IMR-90 (cell line): ENCODE measurements around the gene TNKS1BP1. TPM values are rescaled to one million over a fixed set of nuclear protein-coding genes. Genes with fewer than 3 reads are reported as not detected.

Source experiments
- ATAC-seq: fragments of 200-7000 bp; cut with Tn5 transposase; 2 replicates; pipeline ENCODE4 v1.9.1; 2020; ENCODE audit warnings: low read depth, mild to moderate bottlenecking, moderate library complexity
- BruUV-seq: library from RNA; stranded (reverse); fragments of 400-500 nt; replicated peaks from 2 replicates; lab custom pipeline; 2021; lab: Mats Ljungman, UMichigan
- CTCF ChIA-PET: fragments of 300-600 bp; formaldehyde crosslinking; extraction: SDS; loops from one replicate; lab custom pipeline; 2021; ENCODE audit warnings: antibody characterized with exemption; lab: Yijun Ruan, JAX
- POLR2A ChIA-PET: fragments of 300-600 bp; sonication (Branson Sonifier 250); formaldehyde crosslinking; loops from one replicate; lab custom pipeline; 2022; ENCODE audit warnings: antibody characterized with exemption; ENCODE audit not compliant: unreplicated experiment; lab: Charles Lee
- DNase-seq: peaks from one replicate; pipeline ENCODE4 v3.0.0; 2013
- H2AFZ ChIP-seq: replicated peaks from 2 replicates; pipeline ENCODE3; 2013; ENCODE audit warnings: low read length, mild to moderate bottlenecking; ENCODE audit not compliant: poor library complexity
- H2AK5ac ChIP-seq: 2 replicates; pipeline ENCODE4 v1.6.1; 2013; ENCODE audit warnings: low read depth, low read length, inconsistent platforms
- H2AK9ac ChIP-seq: replicated peaks from 2 replicates; pipeline ENCODE3; 2013; ENCODE audit warnings: mild to moderate bottlenecking, low read depth, low read length, moderate library complexity; ENCODE audit not compliant: poor library complexity
- H2BK120ac ChIP-seq: 2 replicates; pipeline ENCODE4 v1.6.1; 2013; ENCODE audit warnings: low read depth, low read length, inconsistent platforms
- H2BK15ac ChIP-seq: 3 replicates; pipeline ENCODE4 v1.6.1; 2013; ENCODE audit warnings: low read depth, low read length, inconsistent platforms
- H2BK20ac ChIP-seq: 2 replicates; pipeline ENCODE4 v1.6.1; 2013; ENCODE audit warnings: low read depth, mild to moderate bottlenecking, inconsistent platforms, low read length, moderate library complexity
- H2BK5ac ChIP-seq: 2 replicates; pipeline ENCODE4 v1.6.1; 2013; ENCODE audit warnings: mild to moderate bottlenecking, low read depth, low read length, inconsistent platforms; ENCODE audit not compliant: poor library complexity, severe bottlenecking
- H3K14ac ChIP-seq: replicated peaks from 2 replicates; pipeline ENCODE4 v1.6.1; 2013; ENCODE audit warnings: low read depth, low read length, inconsistent platforms
- H3K18ac ChIP-seq: 2 replicates; pipeline ENCODE4 v1.6.1; 2013; ENCODE audit warnings: low read depth, low read length, control low read depth
- H3K23ac ChIP-seq: 2 replicates; pipeline ENCODE4 v1.6.1; 2013; ENCODE audit warnings: low read depth, low read length, inconsistent platforms
- H3K27ac ChIP-seq: 2 replicates; pipeline ENCODE4 v1.5.1; 2013; ENCODE audit warnings: mild to moderate bottlenecking, control low read depth, low read length; ENCODE audit not compliant: insufficient read depth
- H3K27me3 ChIP-seq: 2 replicates; pipeline ENCODE4 v1.6.1; 2013; ENCODE audit warnings: low read length; ENCODE audit not compliant: control insufficient read depth, insufficient read depth
- H3K36me3 ChIP-seq: 2 replicates; pipeline ENCODE4 v1.6.1; 2013; ENCODE audit warnings: low read length, mixed read lengths; ENCODE audit not compliant: control insufficient read depth, insufficient read depth
- H3K4ac ChIP-seq: 2 replicates; pipeline ENCODE4 v1.6.1; 2013; ENCODE audit warnings: low read depth, low read length, inconsistent platforms
- H3K4me1 ChIP-seq: 2 replicates; pipeline ENCODE4 v1.6.1; 2013; ENCODE audit warnings: low read length, mixed read lengths; ENCODE audit not compliant: control insufficient read depth, insufficient read depth
- H3K4me2 ChIP-seq: 2 replicates; pipeline ENCODE4 v1.6.1; 2013; ENCODE audit warnings: low read depth, mild to moderate bottlenecking, control low read depth, low read length, moderate library complexity
- H3K4me3 ChIP-seq: 2 replicates; pipeline ENCODE4 v1.5.1; 2013; ENCODE audit warnings: low read depth, mild to moderate bottlenecking, control low read depth, low read length, moderate library complexity; ENCODE audit not compliant: insufficient read depth
- H3K56ac ChIP-seq: 2 replicates; pipeline ENCODE4 v1.6.1; 2013; ENCODE audit warnings: low read length, inconsistent platforms; ENCODE audit not compliant: insufficient read depth; ENCODE audit errors: extremely low read depth
- H3K79me1 ChIP-seq, 2 experiments: 2 replicates each; pipeline ENCODE4 v1.6.1; 2013; ENCODE audit warnings: low read length in 2 of 2, inconsistent platforms in 1 of 2, low read depth in 1 of 2
- H3K9ac ChIP-seq: 2 replicates; pipeline ENCODE4 v1.6.1; 2013; ENCODE audit warnings: low read depth, low read length, control low read depth
- H3K9me1 ChIP-seq: 2 replicates; pipeline ENCODE4 v1.6.1; 2013; ENCODE audit warnings: low read length, inconsistent platforms; ENCODE audit not compliant: insufficient read depth
- H3K9me3 ChIP-seq: 2 replicates; pipeline ENCODE4 v1.6.1; 2013; ENCODE audit warnings: low read length; ENCODE audit not compliant: control insufficient read depth, insufficient read depth
- H4K20me1 ChIP-seq: 2 replicates; pipeline ENCODE4 v1.6.1; 2013; ENCODE audit warnings: low read length, inconsistent platforms; ENCODE audit not compliant: insufficient read depth
- H4K5ac ChIP-seq: 2 replicates; pipeline ENCODE4 v1.6.1; 2013; ENCODE audit warnings: mild to moderate bottlenecking, low read depth, low read length, control low read depth
- H4K8ac ChIP-seq, 2 experiments: 2 replicates each; pipeline ENCODE4 v1.6.1; 2013; ENCODE audit warnings: low read depth in 2 of 2, low read length in 2 of 2, control low read depth in 1 of 2, inconsistent platforms in 1 of 2
- H4K91ac ChIP-seq: 2 replicates; pipeline ENCODE4 v1.6.1; 2013; ENCODE audit warnings: low read depth, low read length, inconsistent platforms; ENCODE audit not compliant: insufficient read depth
- BHLHE40 ChIP-seq: fragments of 150-350 bp; IDR thresholded peaks from 2 replicates; pipeline ENCODE4 v1.6.1; 2016; ENCODE audit warnings: mild to moderate bottlenecking, low read depth, low read length
- CEBPB ChIP-seq: IDR thresholded peaks from 2 replicates; pipeline ENCODE4 v1.6.1; 2012; ENCODE audit warnings: low read depth, low read length, improper control_type of control experiment
- CHD1 ChIP-seq: IDR thresholded peaks from 2 replicates; pipeline ENCODE4 v1.6.1; 2012; ENCODE audit warnings: low read depth, low read length, improper control_type of control experiment
- ELK1 ChIP-seq: fragments of 150-350 bp; IDR thresholded peaks from 2 replicates; pipeline ENCODE4 v1.6.1; 2016; ENCODE audit warnings: low read depth, mild to moderate bottlenecking, low read length, moderate library complexity, borderline replicate concordance
- FOS ChIP-seq: fragments of 150-350 bp; IDR thresholded peaks from 2 replicates; pipeline ENCODE4 v1.6.1; 2016; ENCODE audit warnings: low read depth, low read length
- MAFK ChIP-seq: IDR thresholded peaks from 2 replicates; pipeline ENCODE4 v1.6.1; 2012; ENCODE audit warnings: low read depth, low read length, improper control_type of control experiment
- MAZ ChIP-seq: IDR thresholded peaks from 2 replicates; pipeline ENCODE4 v1.6.1; 2012; ENCODE audit warnings: low read depth, mild to moderate bottlenecking, low read length, improper control_type of control experiment, moderate library complexity, borderline replicate concordance
- MXI1 ChIP-seq: IDR thresholded peaks from 2 replicates; pipeline ENCODE4 v1.6.1; 2012; ENCODE audit warnings: low read depth, mild to moderate bottlenecking, low read length, moderate library complexity, borderline replicate concordance
- NFE2L2 ChIP-seq: fragments of 150-350 bp; IDR thresholded peaks from 2 replicates; pipeline ENCODE4 v1.6.1; 2016; ENCODE audit warnings: low read depth, mild to moderate bottlenecking, low read length
- POLR2A ChIP-seq: IDR thresholded peaks from 2 replicates; pipeline ENCODE4 v1.6.1; 2012; ENCODE audit warnings: mild to moderate bottlenecking, low read depth, low read length
- RAD21 ChIP-seq: IDR thresholded peaks from 2 replicates; pipeline ENCODE4 v1.6.1; 2012; ENCODE audit warnings: low read length, improper control_type of control experiment
- RCOR1 ChIP-seq: IDR thresholded peaks from 2 replicates; pipeline ENCODE4 v1.6.1; 2012; ENCODE audit warnings: mild to moderate bottlenecking, low read length, improper control_type of control experiment; ENCODE audit not compliant: insufficient replicate concordance
- RFX5 ChIP-seq: IDR thresholded peaks from 2 replicates; pipeline ENCODE4 v1.8.0; 2012; ENCODE audit warnings: low read depth, mild to moderate bottlenecking, low read length, moderate library complexity
- SMC3 ChIP-seq: fragments of 150-350 bp; IDR thresholded peaks from 2 replicates; pipeline ENCODE4 v1.6.1; 2016; ENCODE audit warnings: low read depth, mild to moderate bottlenecking, antibody characterized with exemption, low read length, moderate library complexity
- USF2 ChIP-seq: fragments of 150-350 bp; IDR thresholded peaks from 2 replicates; pipeline ENCODE4 v1.6.1; 2017; ENCODE audit warnings: mild to moderate bottlenecking, antibody characterized with exemption, low read length, low read depth
- WGBS, 2 experiments: methylation state at CpG; one replicate each; pipeline versions ENCODE4 v1.1.5 to v1.1.7; 2013; ENCODE audit warnings: missing lambda C conversion rate in 2 of 2; ENCODE audit not compliant: insufficient read length in 1 of 2; ENCODE audit errors: extremely low coverage in 2 of 2; 5-methylcytosine and 5-hydroxymethylcytosine counted together
- dilution Hi-C: fragments of 300-500 bp; cut with HindIII; formaldehyde crosslinking; loops from one replicate; pipeline ENCODE4 v1.14.3; 2018; ENCODE audit warnings: low sequenced_read_pairs; ENCODE audit not compliant: unreplicated experiment
- in situ Hi-C: fragments of 300-500 bp; cut with MboI; formaldehyde crosslinking; loops from 3 replicates; pipeline ENCODE4 v1.14.3; 2019; ENCODE audit warnings: low sequenced_read_pairs, inconsistent platforms, mixed read lengths
- intact Hi-C: fragments of 100-400 bp; cut with micrococcal nuclease; formaldehyde crosslinking; loops from 2 replicates; pipeline ENCODE4 v1.10.0; 2022
- polyA plus RNA-seq, 3 experiments: library from polyadenylated mRNA; depleted of rRNA; stranded (reverse); fragments of >200 nt; gene quantifications; 2 replicates each; pipeline ENCODE4 v1.2.3, GENCODE V29; 2012; ENCODE audit warnings: low replicate concordance in 1 of 3
- total RNA-seq: library from RNA; depleted of rRNA; stranded (reverse); fragments of >200 nt; gene quantifications from 2 replicates; pipeline ENCODE4 v1.2.3, GENCODE V29; 2012
- TF ChIP-seq, protein P1 (sequence below): conservative IDR thresholded peaks from 2 replicates; pipeline ENCODE4 v1.5.1; 2012; ENCODE audit warnings: mild to moderate bottlenecking, low read depth, low read length, improper control_type of control experiment

The TNKS1BP1 gene
- total and polyA plus RNA-seq, 2 of the 4 experiments (the other 2 are of a cell fraction): 31.7 to 71.4 TPM

- BruUV-seq: no TSS peak
- no peak overlapping the region for H3K14ac ChIP-seq
- H3K4me3 ChIP-seq: no peak overlapping the region
- no peak overlapping the region for H3K4ac ChIP-seq
- H3K79me1 ChIP-seq: peaks cover 0 to 7% of the 10 kb centered on the region in 2 experiments; a peak in 1 of 4 replicates
- no peak overlapping the region for H3K9ac ChIP-seq
- H2BK120ac ChIP-seq: no peak overlapping the region
- H2AFZ ChIP-seq: no peak overlapping the region
- no peak overlapping the region for H3K4me2 ChIP-seq
- no peaks in the 10 kb centered on the region for H4K20me1 ChIP-seq
- H4K5ac ChIP-seq: no peak overlapping the region
- H3K18ac ChIP-seq: no peak overlapping the region
- no peak overlapping the region for H2AK5ac ChIP-seq
- H3K27me3 ChIP-seq: no peaks in the 10 kb centered on the region
- no peak overlapping the region for H2BK15ac ChIP-seq
- TF ChIP-seq RFX5: no peak
- no peak for TF ChIP-seq MAZ
- no peak for TF ChIP-seq MXI1
- TF ChIP-seq ELK1: no peak
- no peak for TF ChIP-seq POLR2A
- no peak for TF ChIP-seq BHLHE40
- TF ChIP-seq CHD1: no peak
- no peak for TF ChIP-seq MAFK
- no peak for TF ChIP-seq SMC3
- TF ChIP-seq RAD21: no peak
- TF ChIP-seq CEBPB: no peak
- TF ChIP-seq, protein P1, sequence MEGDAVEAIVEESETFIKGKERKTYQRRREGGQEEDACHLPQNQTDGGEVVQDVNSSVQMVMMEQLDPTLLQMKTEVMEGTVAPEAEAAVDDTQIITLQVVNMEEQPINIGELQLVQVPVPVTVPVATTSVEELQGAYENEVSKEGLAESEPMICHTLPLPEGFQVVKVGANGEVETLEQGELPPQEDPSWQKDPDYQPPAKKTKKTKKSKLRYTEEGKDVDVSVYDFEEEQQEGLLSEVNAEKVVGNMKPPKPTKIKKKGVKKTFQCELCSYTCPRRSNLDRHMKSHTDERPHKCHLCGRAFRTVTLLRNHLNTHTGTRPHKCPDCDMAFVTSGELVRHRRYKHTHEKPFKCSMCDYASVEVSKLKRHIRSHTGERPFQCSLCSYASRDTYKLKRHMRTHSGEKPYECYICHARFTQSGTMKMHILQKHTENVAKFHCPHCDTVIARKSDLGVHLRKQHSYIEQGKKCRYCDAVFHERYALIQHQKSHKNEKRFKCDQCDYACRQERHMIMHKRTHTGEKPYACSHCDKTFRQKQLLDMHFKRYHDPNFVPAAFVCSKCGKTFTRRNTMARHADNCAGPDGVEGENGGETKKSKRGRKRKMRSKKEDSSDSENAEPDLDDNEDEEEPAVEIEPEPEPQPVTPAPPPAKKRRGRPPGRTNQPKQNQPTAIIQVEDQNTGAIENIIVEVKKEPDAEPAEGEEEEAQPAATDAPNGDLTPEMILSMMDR: no peak
- TF ChIP-seq FOS: no peak
- no peak for TF ChIP-seq NFE2L2
- no peak for TF ChIP-seq RCOR1
- no peak for TF ChIP-seq USF2
- ATAC-seq: no peak
- dilution Hi-C loops: no loop called here
- intact Hi-C loops: no loop called here
- ChIA-PET CTCF (no interaction called here), POLR2A (no interaction called here)
- H2BK5ac ChIP-seq: no peak overlapping the region
- no peak overlapping the region for H3K27ac ChIP-seq
- H3K36me3 ChIP-seq: peaks cover 50% of the 10 kb centered on the region
- no peak overlapping the region for H3K56ac ChIP-seq
- H3K23ac ChIP-seq: no peak overlapping the region
- peaks cover 12% of the 10 kb centered on the region for H3K9me3 ChIP-seq
- DNase-seq: no peak
- peaks cover 14% of the 10 kb centered on the region for H3K9me1 ChIP-seq
- H3K4me1 ChIP-seq: peaks cover 12% of the 10 kb centered on the region
- no peak overlapping the region for H2BK20ac ChIP-seq
- H4K91ac ChIP-seq: no peak overlapping the region
- WGBS, 2 experiments: 100% methylated on average over 1 of the region's 2 CpGs; no CpG with 5 or more reads in 1 of the 2 experiments
- H2AK9ac ChIP-seq: peak overlapping the region; percentile 33
- in situ Hi-C loops: no loop called here
- no peak overlapping the region for H4K8ac ChIP-seq
Observed at GRCh38 chr11:57297221-57297620, 27.5 kb downstream of the TNKS1BP1 start.
